Muscle layer of duodenum (tissue), 2 donors: ENCODE data around the gene ZNF534.
"Not testable (repeated sequence)": the region's sequence is repeated elsewhere in the genome, so short reads cannot be mapped to it uniquely, and the experiment has no call there.

Experiments used
- H3K27ac ChIP-seq: one replicate; pipeline ENCODE4 v1.7.0; 2013; ENCODE audit warnings: mild to moderate bottlenecking, low read length
- H3K27me3 ChIP-seq: one replicate; pipeline ENCODE4 v1.7.0; 2013; ENCODE audit warnings: low read depth, mild to moderate bottlenecking, control low read depth, low read length
- H3K36me3 ChIP-seq, 2 donors: one replicate each; pipeline ENCODE4 v1.7.0; 2013; ENCODE audit warnings: low read length in 2 of 2, control low read depth in 1 of 2, mild to moderate bottlenecking in 1 of 2; ENCODE audit not compliant: insufficient read depth in 2 of 2, control insufficient read depth in 1 of 2
- H3K4me1 ChIP-seq, 2 donors: one replicate each; pipeline ENCODE4 v1.7.0; 2013; ENCODE audit warnings: low read length in 2 of 2, mild to moderate bottlenecking in 2 of 2, control low read depth in 1 of 2, moderate library complexity in 1 of 2; ENCODE audit not compliant: insufficient read depth in 2 of 2, control insufficient read depth in 1 of 2
- H3K4me3 ChIP-seq, 2 donors: one replicate each; pipeline ENCODE4 v1.7.0; 2013; ENCODE audit warnings: low read length in 2 of 2, low read depth in 1 of 2, mild to moderate bottlenecking in 1 of 2
- H3K9me3 ChIP-seq, 2 donors: one replicate each; pipeline ENCODE4 v1.7.0; 2013; ENCODE audit warnings: low read length in 2 of 2, control low read depth in 1 of 2, mild to moderate bottlenecking in 1 of 2; ENCODE audit not compliant: control insufficient read depth in 1 of 2
- donor health status: healthy.

ZNF534 gene

GRCh38 chr19:52464798-52465470 is 36.0 kb downstream of the ZNF534 start:
- Histone ChIP-seq H3K27me3 (no peaks in the 10 kb centered on the region), H3K4me1 (no peaks in the 10 kb centered on the region), H3K27ac (no peak overlapping the region), H3K9me3 (peaks cover 29 to 86% of the 10 kb centered on the region in 2 donors), H3K36me3 (peaks cover 0 to 50% of the 10 kb centered on the region in 2 donors), H3K4me3 (peak overlapping the region; percentile 33 to 50)

GRCh38 chr19:52473655-52474350 is 44.9 kb downstream of the ZNF534 start:
- peak overlapping the region in 1 of 2 donors; percentile 57 for H3K4me3 ChIP-seq
- H3K27ac ChIP-seq, result no peak overlapping the region
- no peaks in the 10 kb centered on the region for H3K4me1 ChIP-seq
- H3K9me3 ChIP-seq, result peaks cover 81 to 96% of the 10 kb centered on the region in 2 donors
- H3K27me3 ChIP-seq, result no peaks in the 10 kb centered on the region
- peaks cover 0 to 56% of the 10 kb centered on the region in 2 donors for H3K36me3 ChIP-seq

DNA sequence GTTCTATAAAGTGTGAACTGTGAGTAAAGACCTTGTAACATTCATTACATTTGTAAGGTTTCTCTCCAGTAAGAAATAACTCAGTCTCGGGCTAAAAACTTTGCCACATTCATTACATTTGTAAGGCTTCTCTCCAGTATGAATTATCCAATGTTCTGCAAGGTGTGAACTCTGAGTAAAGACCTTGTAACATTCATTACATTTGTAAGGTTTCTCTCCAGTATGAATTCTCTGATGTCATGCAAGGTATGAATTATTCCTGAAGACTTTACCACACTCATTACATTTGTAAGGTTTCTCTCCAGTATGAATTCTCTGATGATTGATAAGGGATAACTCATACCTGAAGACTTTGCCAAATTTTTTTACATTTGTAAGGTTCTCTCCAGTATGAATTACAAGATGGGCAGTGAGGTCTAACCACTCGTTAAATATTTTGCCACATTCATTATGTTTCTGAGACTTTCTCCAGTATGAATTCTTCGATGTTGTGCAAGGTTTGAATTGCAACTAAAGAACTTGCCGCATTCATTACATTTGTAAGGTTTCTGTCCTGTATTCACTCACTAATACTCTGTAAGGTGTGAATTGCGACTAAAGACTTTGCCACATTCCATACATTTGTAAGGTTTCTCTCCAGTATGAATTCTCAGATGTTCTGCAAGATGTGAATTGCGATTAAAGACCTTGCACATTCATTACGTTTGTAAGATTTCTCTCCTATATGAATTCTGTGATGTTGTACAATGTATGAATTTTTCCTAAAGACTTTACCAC is 45.6 kb downstream of the ZNF534 start:
- peaks cover 76 to 96% of the 10 kb centered on the region in 2 donors for H3K9me3 ChIP-seq
- no peak overlapping the region for H3K27ac ChIP-seq
- H3K27me3 ChIP-seq, result no peaks in the 10 kb centered on the region
- H3K4me3 ChIP-seq, result peak overlapping the region; percentile 12 to 55
- no peaks in the 10 kb centered on the region for H3K4me1 ChIP-seq
- H3K36me3 ChIP-seq, result peaks cover 0 to 51% of the 10 kb centered on the region in 2 donors

GRCh38 chr19:52484111-52484743 is 55.3 kb downstream of the ZNF534 start:
- H3K27ac ChIP-seq, H3K36me3 ChIP-seq, H3K4me1 ChIP-seq, H3K27me3 ChIP-seq: not testable (repeated sequence)
- Histone ChIP-seq H3K9me3 (peaks cover 3 to 86% of the 10 kb centered on the region in 2 donors), H3K4me3 (peak overlapping the region in 1 of 2 donors; percentile 47)

DNA sequence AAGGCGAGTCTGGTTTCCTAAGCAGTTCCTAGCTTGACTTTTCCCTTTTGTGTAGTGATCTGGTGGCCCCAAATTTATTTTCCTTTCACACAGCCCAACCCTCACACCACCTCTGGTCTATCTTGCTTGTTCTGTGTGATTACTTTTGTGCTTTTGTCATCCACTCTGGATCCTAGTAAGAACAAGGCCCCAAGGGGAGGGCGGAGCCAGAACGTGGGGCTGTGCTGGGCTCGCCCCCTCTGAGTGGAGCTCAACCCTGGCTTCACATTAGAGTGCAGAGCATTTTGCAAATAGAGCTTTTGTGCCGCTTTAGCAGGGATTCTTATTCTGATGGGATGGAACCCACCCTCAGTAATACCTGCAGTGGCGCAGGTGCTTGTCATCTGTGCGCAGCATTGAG is 56.1 kb downstream of the ZNF534 start:
- not testable (repeated sequence) for H3K27ac ChIP-seq, H3K4me3 ChIP-seq, H3K36me3 ChIP-seq, H3K27me3 ChIP-seq, H3K4me1 ChIP-seq
- peaks cover 3 to 81% of the 10 kb centered on the region in 2 donors for H3K9me3 ChIP-seq

DNA sequence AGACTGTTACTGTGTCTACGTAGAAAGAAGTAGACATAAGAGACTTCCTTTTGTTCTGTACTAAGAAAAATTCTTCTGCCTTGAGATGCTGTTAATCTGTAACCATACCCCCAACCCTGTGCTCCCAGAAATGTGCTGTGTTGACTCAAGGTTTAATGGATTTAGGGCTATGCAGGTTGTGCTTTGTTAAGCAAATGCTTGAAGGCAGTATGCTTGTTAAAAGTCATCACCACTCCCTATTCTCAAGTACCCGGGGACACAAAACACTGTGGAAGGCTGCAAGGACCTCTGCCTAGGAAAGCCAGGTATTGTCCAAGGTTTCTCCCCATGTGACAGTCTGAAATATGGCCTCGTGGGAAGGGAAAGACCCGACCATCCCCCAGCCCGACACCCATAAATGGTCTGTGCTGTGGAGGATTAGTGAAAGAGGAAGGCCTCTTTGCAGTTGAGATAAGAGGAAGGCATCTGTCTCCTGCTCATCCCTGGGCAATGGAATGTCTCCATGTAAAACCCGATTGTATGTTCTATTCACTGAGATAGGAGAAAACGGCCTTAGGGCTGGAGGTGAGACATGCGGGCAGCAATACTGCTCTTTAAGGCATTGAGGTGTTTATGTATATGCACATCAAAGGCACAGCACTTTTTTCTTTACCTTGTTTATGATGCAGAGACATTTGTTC is 56.8 kb downstream of the ZNF534 start:
- H3K4me1 ChIP-seq, H3K27me3 ChIP-seq, H3K27ac ChIP-seq, H3K36me3 ChIP-seq: not testable (repeated sequence)
- H3K4me3 ChIP-seq, result peak overlapping the region in 1 of 2 donors; percentile 39
- H3K9me3 ChIP-seq, result peaks cover 3 to 78% of the 10 kb centered on the region in 2 donors

GRCh38 chr19:52492201-52492993 is 63.4 kb downstream of the ZNF534 start:
- peak overlapping the region in 1 of 2 donors; percentile 57 for H3K4me3 ChIP-seq
- peaks cover 0 to 52% of the 10 kb centered on the region in 2 donors for H3K9me3 ChIP-seq
- H3K27ac ChIP-seq, result no peak overlapping the region
- peaks cover 0 to 14% of the 10 kb centered on the region in 2 donors for H3K36me3 ChIP-seq
- H3K4me1 ChIP-seq, result no peaks in the 10 kb centered on the region
- no peaks in the 10 kb centered on the region for H3K27me3 ChIP-seq

- H3K36me3 ChIP-seq, result peaks cover 0 to 14% of the 10 kb centered on the region in 2 donors
- H3K27me3 ChIP-seq, result no peaks in the 10 kb centered on the region
- H3K4me3 ChIP-seq, result peak overlapping the region in 1 of 2 donors; percentile 57
- peaks cover 0 to 53% of the 10 kb centered on the region in 2 donors for H3K9me3 ChIP-seq
- H3K4me1 ChIP-seq, result no peaks in the 10 kb centered on the region
- H3K27ac ChIP-seq, result no peak overlapping the region
These were observed 64.1 kb downstream of the ZNF534 start for GRCh38 chr19:52492994-52493470.

DNA sequence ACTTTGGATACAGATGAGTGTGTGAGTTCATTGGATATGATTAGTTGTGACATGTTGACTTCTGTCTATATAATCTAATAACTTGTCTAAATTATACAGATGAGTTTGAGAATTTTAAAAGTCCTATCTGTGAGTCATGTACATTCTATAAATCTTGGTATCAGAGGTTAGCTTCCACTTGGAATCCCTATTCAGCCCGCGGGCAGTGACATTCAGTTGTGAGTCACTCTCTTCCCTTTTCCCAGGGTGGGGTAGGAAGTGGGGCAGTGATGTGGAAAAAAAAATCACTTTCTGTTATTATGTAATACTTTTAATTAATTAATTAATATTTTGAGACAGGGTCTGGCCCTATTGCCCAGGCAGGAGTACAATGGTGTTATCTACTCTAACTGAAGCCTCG is 65.6 kb downstream of the ZNF534 start:
- peaks cover 0 to 56% of the 10 kb centered on the region in 2 donors for H3K9me3 ChIP-seq

GRCh38 chr19:52498571-52498970 is 69.6 kb downstream of the ZNF534 start:
- H3K9me3 ChIP-seq, result peaks cover 0 to 61% of the 10 kb centered on the region in 2 donors

More for the DNA sequence above, 65.6 kb downstream of the ZNF534 start:
- Histone ChIP-seq H3K4me3 (no peak overlapping the region), H3K27me3 (no peaks in the 10 kb centered on the region), H3K36me3 (peaks cover 0 to 19% of the 10 kb centered on the region in 2 donors), H3K27ac (no peak overlapping the region), H3K4me1 (no peaks in the 10 kb centered on the region)

More at GRCh38 chr19:52498571-52498970, 69.6 kb downstream of the ZNF534 start:
- Histone ChIP-seq H3K4me3 (peak overlapping the region in 1 of 2 donors; percentile 44), H3K27ac (no peak overlapping the region), H3K27me3 (no peaks in the 10 kb centered on the region), H3K36me3 (peaks cover 0 to 35% of the 10 kb centered on the region in 2 donors), H3K4me1 (no peaks in the 10 kb centered on the region)
